GM12891 (cell line): ENCODE results near the gene GPATCH1.

Source experiments
- POLR2A ChIP-seq: IDR thresholded peaks from 2 replicates; pipeline ENCODE4 v1.6.1; 2011; ENCODE audit warnings: low read depth, low read length, control low read depth
- POLR2AphosphoS5 ChIP-seq: IDR thresholded peaks from 2 replicates; pipeline ENCODE4 v1.6.1; 2011; ENCODE audit warnings: low read depth, low read length, control low read depth
- SPI1 ChIP-seq: IDR thresholded peaks from 2 replicates; pipeline ENCODE4 v1.6.1; 2011; ENCODE audit warnings: low read depth, low read length, control low read depth
- TAF1 ChIP-seq: IDR thresholded peaks from 2 replicates; pipeline ENCODE4 v1.6.1; 2011; ENCODE audit warnings: low read depth, low read length, control low read depth

DNA sequence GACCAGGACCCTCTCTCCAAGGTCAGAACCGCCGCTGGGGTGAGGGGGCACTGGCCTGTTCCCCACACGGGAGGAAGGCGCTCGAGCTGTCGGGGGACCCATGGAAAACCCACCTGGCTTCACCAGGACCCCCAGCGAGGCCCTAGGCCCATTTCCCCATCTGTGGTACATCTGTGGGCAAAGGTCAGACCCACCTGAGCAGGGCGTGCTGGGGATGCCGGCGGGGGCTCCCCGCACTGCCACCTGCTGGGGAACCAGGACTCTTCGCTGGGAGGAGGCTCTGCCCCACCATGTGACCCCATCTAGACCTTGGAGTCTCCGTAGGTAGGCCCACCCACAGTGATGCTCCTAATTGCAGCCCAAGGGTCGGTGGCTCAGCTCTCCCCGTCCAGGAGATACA is 51.4 kb downstream of the GPATCH1 start:
- TF ChIP-seq POLR2A (no peak), POLR2AphosphoS5 (no peak), SPI1 (no peak), TAF1 (no peak)
